ENCODE data around the gene NID1.

Gene NID1

GRCh38 chr1:236033336-236033735, 31.6 kb downstream of the NID1 start:
- no peak for TF ChIP-seq CTCF (IDR thresholded peaks at IDR 0.05; ENCODE audit: low read depth, low read length)

GRCh38 chr1:236030534-236030933, 34.4 kb downstream of the NID1 start:
- no peak for TF ChIP-seq CTCF (IDR thresholded peaks at IDR 0.05; ENCODE audit: low read depth, low read length)
- H3K4me3 ChIP-seq (ENCODE audit: low read depth, low read length): no peak overlapping the region

More at GRCh38 chr1:236033336-236033735, 31.6 kb downstream of the NID1 start:
- H3K4me3 ChIP-seq (ENCODE audit: low read depth, low read length): no peak overlapping the region

- TF ChIP-seq CTCF (IDR thresholded peaks at IDR 0.05; ENCODE audit: low read depth, low read length): no peak
- no peak overlapping the region for H3K4me3 ChIP-seq (ENCODE audit: low read depth, low read length)
Measured at GRCh38 chr1:236029428-236029940, 35.4 kb downstream of the NID1 start.

- TF ChIP-seq CTCF (IDR thresholded peaks at IDR 0.05; ENCODE audit: low read depth, low read length): no peak
- no peak overlapping the region for H3K4me3 ChIP-seq (ENCODE audit: low read depth, low read length)
Measured at GRCh38 chr1:236027104-236027503, 37.8 kb downstream of the NID1 start.

- no peak overlapping the region for H3K4me3 ChIP-seq (ENCODE audit: low read depth, low read length)
- TF ChIP-seq CTCF (IDR thresholded peaks at IDR 0.05; ENCODE audit: low read depth, low read length): no peak
Measured at GRCh38 chr1:236025836-236026235, 39.1 kb downstream of the NID1 start.

GRCh38 chr1:236024641-236025040, 40.2 kb downstream of the NID1 start:
- no peak overlapping the region for H3K4me3 ChIP-seq (ENCODE audit: low read depth, low read length)
- TF ChIP-seq CTCF (IDR thresholded peaks at IDR 0.05; ENCODE audit: low read depth, low read length): no peak

GRCh38 chr1:236023926-236024565, 40.8 kb downstream of the NID1 start:
- TF ChIP-seq CTCF (IDR thresholded peaks at IDR 0.05; ENCODE audit: low read depth, low read length): no peak
- H3K4me3 ChIP-seq (ENCODE audit: low read depth, low read length): no peak overlapping the region

Measured in WI38 (cell line).